LoVo (cell line): ENCODE results near the gene EPS8L2.

ENCODE experiments used
- DNase-seq: peaks from one replicate; pipeline ENCODE4 v3.0.0-alpha.2; 2016; ENCODE audit warnings: low spot score

EPS8L2 gene

GRCh38 chr11:763073-763463 lies 57.0 kb downstream of the EPS8L2 start:
- DNase-seq: peak; percentile 42

GRCh38 chr11:763549-764321 lies 57.7 kb downstream of the EPS8L2 start:
- DNase-seq: no peak

- no peak for DNase-seq
Observed at GRCh38 chr11:764322-765024, 58.4 kb downstream of the EPS8L2 start.

GRCh38 chr11:765025-765801 lies 59.2 kb downstream of the EPS8L2 start:
- no peak for DNase-seq

- no peak for DNase-seq
Observed at GRCh38 chr11:765802-766091, 59.7 kb downstream of the EPS8L2 start.

GRCh38 chr11:766106-766935 lies 60.3 kb downstream of the EPS8L2 start:
- no peak for DNase-seq

GRCh38 chr11:766936-767210 lies 60.8 kb downstream of the EPS8L2 start:
- no peak for DNase-seq

GRCh38 chr11:767238-767637 lies 61.2 kb downstream of the EPS8L2 start:
- DNase-seq: no peak

- no peak for DNase-seq
Observed at GRCh38 chr11:769887-770641, 64.0 kb downstream of the EPS8L2 start.

GRCh38 chr11:770642-771616 lies 64.9 kb downstream of the EPS8L2 start:
- no peak for DNase-seq

- DNase-seq: no peak
Observed at GRCh38 chr11:771617-772204, 65.7 kb downstream of the EPS8L2 start.

GRCh38 chr11:772429-773390 lies 66.7 kb downstream of the EPS8L2 start:
- no peak for DNase-seq

GRCh38 chr11:773425-773824 lies 67.4 kb downstream of the EPS8L2 start:
- DNase-seq: no peak

GRCh38 chr11:773830-774229 lies 67.8 kb downstream of the EPS8L2 start:
- DNase-seq: no peak

GRCh38 chr11:774873-775592 lies 69.0 kb downstream of the EPS8L2 start:
- DNase-seq: no peak

- DNase-seq: no peak
Observed at GRCh38 chr11:776263-776560, 70.2 kb downstream of the EPS8L2 start.

- no peak for DNase-seq
Observed at GRCh38 chr11:776561-777287, 70.7 kb downstream of the EPS8L2 start.
